Endodermal cell (in vitro differentiated cells): ENCODE data around the gene ABHD8. TPM values are rescaled to one million over a fixed set of nuclear protein-coding genes. Genes with fewer than 3 reads are reported as not detected.
"Not testable (repeated sequence)": the region's sequence is repeated elsewhere in the genome, so short reads cannot be mapped to it uniquely, and the experiment has no call there.

Experiments used
- DNase-seq: peaks from one replicate; pipeline ENCODE4 v3.0.0-alpha.2; 2017
- H3K27ac ChIP-seq: 2 replicates; pipeline ENCODE4 v1.5.1; 2013; ENCODE audit warnings: mild to moderate bottlenecking, low read depth, low read length, moderate library complexity
- H3K27me3 ChIP-seq: 2 replicates; pipeline ENCODE4 v1.6.1; 2013; ENCODE audit warnings: mild to moderate bottlenecking, low read length, moderate library complexity; ENCODE audit not compliant: insufficient read depth, control insufficient read depth, poor library complexity, severe bottlenecking
- H3K36me3 ChIP-seq: 2 replicates; pipeline ENCODE4 v1.7.0; 2013; ENCODE audit warnings: mild to moderate bottlenecking, low read length, moderate library complexity; ENCODE audit not compliant: control insufficient read depth, insufficient read depth
- H3K4me1 ChIP-seq: one replicate; pipeline ENCODE4 v1.7.0; 2013; ENCODE audit warnings: low read length; ENCODE audit not compliant: control insufficient read depth, insufficient read depth
- H3K4me3 ChIP-seq: 2 replicates; pipeline ENCODE4 v1.5.1; 2013; ENCODE audit warnings: mild to moderate bottlenecking, low read length, moderate library complexity
- H3K9ac ChIP-seq: 2 replicates; pipeline ENCODE4 v1.6.1; 2013; ENCODE audit warnings: mild to moderate bottlenecking, low read length, moderate library complexity; ENCODE audit not compliant: poor library complexity, severe bottlenecking; ENCODE audit errors: extremely low read depth
- H3K9me3 ChIP-seq: 2 replicates; pipeline ENCODE4 v1.6.1; 2013; ENCODE audit warnings: mild to moderate bottlenecking, low read length, moderate library complexity; ENCODE audit not compliant: control insufficient read depth
- H3K27ac Mint-ChIP-seq: 2 replicates; pipeline ENCODE4 v1.8.0; 2020; ENCODE audit warnings: mixed read lengths
- H3K27me3 Mint-ChIP-seq: 2 replicates; pipeline ENCODE4 v1.8.0; 2021; ENCODE audit warnings: mild to moderate bottlenecking, mixed read lengths; ENCODE audit not compliant: insufficient read depth
- H3K36me3 Mint-ChIP-seq: 2 replicates; pipeline ENCODE4 v1.8.0; 2020; ENCODE audit warnings: low read depth, mixed read lengths
- H3K4me1 Mint-ChIP-seq: 2 replicates; pipeline ENCODE4 v1.8.0; 2020; ENCODE audit warnings: mixed read lengths
- H3K4me3 Mint-ChIP-seq: 2 replicates; pipeline ENCODE4 v1.8.0; 2020; ENCODE audit warnings: mild to moderate bottlenecking, moderate library complexity, mixed read lengths
- H3K9me3 Mint-ChIP-seq: 2 replicates; pipeline ENCODE4 v1.8.0; 2020; ENCODE audit warnings: mild to moderate bottlenecking, mixed read lengths
- CTCF ChIP-seq: fragments of 200-600 bp; sonication (generic); conservative IDR thresholded peaks from 2 replicates; pipeline ENCODE4 v1.5.0; 2021; ENCODE audit warnings: antibody characterized with exemption, mild to moderate bottlenecking
- WGBS, 2 experiments: methylation state at CpG; one replicate each; pipeline versions ENCODE4 v1.1.5 to v1.1.7; 2013; ENCODE audit warnings: missing lambda C conversion rate in 2 of 2, mixed read lengths in 1 of 2; ENCODE audit not compliant: insufficient coverage in 1 of 2, insufficient read length in 1 of 2; 5-methylcytosine and 5-hydroxymethylcytosine counted together
- total RNA-seq, 2 donors: library from RNA; stranded (reverse); fragmentation: NEBNext Ultra II Directional in 1 of 2; extraction: Animal tissue kit (Norgen Biotek cat#: 25700) in 1 of 2; gene quantifications; 2 replicates in 1 of 2; 3 replicates in 1 of 2; pipeline ENCODE4 v1.2.1, GENCODE V29; 2021

Gene ABHD8
- total RNA-seq, 2 donors from 2014 or later, result 11.6 to 21.1 TPM

GRCh38 chr19:17279436-17279835 is 23.8 kb downstream of the ABHD8 start:
- no peaks in the 10 kb centered on the region for H3K4me1 ChIP-seq
- no peak for TF ChIP-seq CTCF
- peaks cover 5% of the 10 kb centered on the region for H3K27me3 ChIP-seq
- peaks cover 35% of the 10 kb centered on the region for H3K36me3 ChIP-seq
- H3K27ac ChIP-seq, result no peak overlapping the region
- Mint-ChIP-seq H3K4me3 (no peak overlapping the region), H3K36me3 (peaks cover 52% of the 10 kb centered on the region), H3K27me3 (peaks cover 9% of the 10 kb centered on the region), H3K4me1 (peaks cover 2% of the 10 kb centered on the region), H3K9me3 (no peaks in the 10 kb centered on the region), H3K27ac (no peak overlapping the region)
- DNase-seq, result no peak
- H3K9ac ChIP-seq, result no peak overlapping the region
- no peak overlapping the region for H3K4me3 ChIP-seq
- WGBS, 2 experiments, result 81% methylated on average over 3 of the region's 3 CpGs; no CpG with 5 or more reads in 1 of the 2 experiments
- no peaks in the 10 kb centered on the region for H3K9me3 ChIP-seq

GRCh38 chr19:17275441-17276175 is 27.6 kb downstream of the ABHD8 start:
- no peak overlapping the region for H3K27ac Mint-ChIP-seq

GRCh38 chr19:17274892-17275291 is 28.3 kb downstream of the ABHD8 start:
- not testable (repeated sequence) for H3K9me3 ChIP-seq, H3K9ac ChIP-seq, H3K27ac Mint-ChIP-seq, H3K4me3 ChIP-seq, H3K27ac ChIP-seq, H3K9me3 Mint-ChIP-seq, H3K4me1 ChIP-seq, H3K4me3 Mint-ChIP-seq, H3K27me3 ChIP-seq, H3K4me1 Mint-ChIP-seq, H3K27me3 Mint-ChIP-seq, DNase-seq
- 94% methylated on average over 3 of the region's 3 CpGs; no CpG with 5 or more reads in 1 of the 2 experiments for WGBS, 2 experiments
- peaks cover 63% of the 10 kb centered on the region for H3K36me3 ChIP-seq
- peaks cover 71% of the 10 kb centered on the region for H3K36me3 Mint-ChIP-seq

More at GRCh38 chr19:17275441-17276175, 27.6 kb downstream of the ABHD8 start:
- 96% methylated on average over 15 to 19 of the region's 19 CpGs for WGBS, 2 experiments
- H3K4me1 ChIP-seq, result no peaks in the 10 kb centered on the region
- no peak overlapping the region for H3K9ac ChIP-seq
- Mint-ChIP-seq H3K4me1 (no peaks in the 10 kb centered on the region), H3K27me3 (no peaks in the 10 kb centered on the region), H3K9me3 (no peaks in the 10 kb centered on the region), H3K4me3 (no peak overlapping the region), H3K36me3 (peaks cover 67% of the 10 kb centered on the region)
- H3K27ac ChIP-seq, result no peak overlapping the region
- no peak for TF ChIP-seq CTCF
- no peaks in the 10 kb centered on the region for H3K9me3 ChIP-seq
- no peak overlapping the region for H3K4me3 ChIP-seq
- H3K27me3 ChIP-seq, result no peaks in the 10 kb centered on the region
- peaks cover 57% of the 10 kb centered on the region for H3K36me3 ChIP-seq
- no peak for DNase-seq
